ENCODE data around the gene GMCL1. TPM values are rescaled to one million over a fixed set of nuclear protein-coding genes. Genes with fewer than 3 reads are reported as not detected.
A peak's percentile ranks its signal among the peaks of the same experiment; 100 is the strongest.
"Not testable (repeated sequence)": the region's sequence is repeated elsewhere in the genome, so short reads cannot be mapped to it uniquely, and the experiment has no call there.

The GMCL1 gene
- polyA plus RNA-seq, 4 donors = 18.4 to 36.5 (median 33.5) TPM

DNA sequence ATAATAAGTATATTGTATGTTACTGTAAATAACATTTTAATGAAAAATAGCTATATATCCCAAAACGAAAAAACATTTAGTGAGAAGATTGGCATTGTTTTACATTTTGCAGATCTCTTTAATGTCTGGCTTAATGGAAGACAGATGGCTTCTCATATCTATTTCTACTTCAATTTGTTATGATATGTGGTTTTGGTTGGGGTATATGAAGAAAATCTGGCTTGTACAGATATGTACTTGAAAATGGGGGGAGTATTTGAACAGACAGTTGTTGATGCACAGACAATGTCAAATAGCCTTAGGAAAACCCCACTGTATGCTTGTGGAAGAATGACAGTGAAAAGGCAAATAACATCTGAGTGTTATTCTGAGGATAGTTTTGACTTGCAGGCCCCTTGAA, 23.6 kb upstream of the GMCL1 start:
- DNase-seq (ENCODE audit: low read depth in 4 of 4, low spot score in 3 of 4) = no peak

- DNase-seq (ENCODE audit: low read depth in 4 of 4, low spot score in 3 of 4) = no peak
Observed at GRCh38 chr2:69807821-69808540, 21.5 kb upstream of the GMCL1 start.

GRCh38 chr2:69810550-69810949, 18.9 kb upstream of the GMCL1 start:
- DNase-seq (ENCODE audit: low read depth in 4 of 4, low spot score in 3 of 4) = no peak

DNA sequence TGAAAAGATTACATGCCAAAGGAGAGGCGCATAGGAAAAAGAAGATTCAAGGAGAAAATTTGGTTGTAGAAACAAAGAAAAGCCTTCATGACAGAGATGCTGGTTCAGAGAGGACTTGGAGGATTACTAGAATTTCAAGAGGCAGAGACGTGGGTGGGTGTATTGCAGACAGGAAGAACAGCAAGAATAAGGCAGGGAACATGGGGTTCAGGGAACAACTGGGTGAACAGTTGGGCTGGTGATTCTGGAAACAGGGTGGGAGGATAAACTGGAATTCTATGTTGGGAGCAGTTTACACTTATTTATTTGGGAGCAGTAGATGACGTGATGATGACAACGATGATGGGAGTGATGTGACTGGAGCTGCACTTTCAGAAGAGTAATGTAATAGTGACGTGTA, 18.4 kb upstream of the GMCL1 start:
- no peak for DNase-seq (ENCODE audit: low read depth in 4 of 4, low spot score in 3 of 4)

DNA sequence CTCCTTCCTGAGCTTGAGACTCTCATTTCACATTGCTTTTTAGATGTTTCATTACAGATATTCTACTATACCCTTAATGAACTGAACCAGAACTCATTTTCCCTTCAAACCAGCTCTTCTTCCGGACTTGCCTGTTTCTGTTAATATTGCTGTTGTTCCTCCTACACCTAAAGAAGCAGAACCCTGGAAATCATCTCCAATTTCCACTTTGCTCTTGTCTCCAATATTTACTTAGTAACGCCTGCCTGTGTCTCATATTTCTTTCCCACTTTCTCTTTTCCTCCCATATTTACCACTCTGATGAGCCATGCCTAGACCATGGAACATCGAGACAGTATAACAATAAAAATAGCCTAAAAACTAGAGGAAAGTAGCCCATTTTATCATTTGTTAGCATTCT, 17.9 kb upstream of the GMCL1 start:
- DNase-seq (ENCODE audit: low read depth in 4 of 4, low spot score in 3 of 4) = no peak

- DNase-seq (ENCODE audit: low read depth in 4 of 4, low spot score in 3 of 4) = no peak
Observed at GRCh38 chr2:69815717-69816116, 13.7 kb upstream of the GMCL1 start.

- peak in 1 of 4 donors; percentile 75 for DNase-seq (ENCODE audit: low read depth in 4 of 4, low spot score in 3 of 4)
Observed at GRCh38 chr2:69816923-69817542, 12.4 kb upstream of the GMCL1 start.

- DNase-seq (ENCODE audit: low read depth in 4 of 4, low spot score in 3 of 4) = no peak
Observed at GRCh38 chr2:69817729-69818501, 11.5 kb upstream of the GMCL1 start.

GRCh38 chr2:69827796-69828540, 1.5 kb upstream of the GMCL1 start:
- no peak for DNase-seq (ENCODE audit: low read depth in 4 of 4, low spot score in 3 of 4)

- no peak for DNase-seq (ENCODE audit: low read depth in 4 of 4, low spot score in 3 of 4)
Observed at GRCh38 chr2:69828938-69829255, 563 bp upstream of the GMCL1 start.

DNA sequence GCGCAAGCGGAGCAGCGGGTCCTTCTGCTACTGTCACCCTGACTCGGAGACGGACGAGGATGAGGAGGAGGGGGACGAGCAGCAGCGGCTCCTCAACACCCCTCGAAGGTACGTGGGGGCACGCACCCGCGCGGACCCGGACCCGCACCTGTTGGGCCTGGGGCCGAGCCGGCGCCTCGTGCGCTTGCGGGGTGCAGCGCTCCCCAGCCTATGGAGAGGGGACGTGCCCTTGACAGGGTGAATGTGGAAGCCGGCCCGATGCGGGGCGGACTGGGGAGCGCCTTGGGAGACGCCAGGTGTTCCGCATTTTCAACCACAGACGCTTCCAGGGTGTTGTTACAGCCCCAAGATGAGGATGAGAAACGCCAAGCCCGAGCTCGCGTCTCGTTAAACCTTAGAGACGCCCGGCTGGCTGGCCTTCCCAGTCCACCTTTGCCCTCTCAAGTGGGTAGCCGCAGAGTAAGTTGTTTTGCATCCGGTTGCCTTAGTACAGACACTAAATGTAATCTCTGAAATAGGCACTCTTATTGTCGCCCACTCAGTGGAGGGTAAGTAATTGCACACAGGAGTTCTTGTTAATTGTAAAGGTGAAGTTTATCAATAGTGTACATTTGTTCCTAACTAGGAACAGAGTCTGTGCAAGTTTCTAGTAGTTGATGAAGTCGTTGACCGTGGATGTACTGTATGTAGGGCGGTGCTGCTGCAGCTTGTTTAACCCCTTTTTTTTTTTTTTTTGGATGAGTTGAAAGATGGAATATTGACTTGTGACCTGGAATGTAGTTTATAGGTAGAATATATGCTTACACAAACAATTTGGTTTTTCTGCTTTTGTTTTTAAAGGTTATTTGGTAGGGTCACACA, 815 bp downstream of the GMCL1 start:
- no peak for DNase-seq (ENCODE audit: low read depth in 4 of 4, low spot score in 3 of 4)

- DNase-seq (ENCODE audit: low read depth in 4 of 4, low spot score in 3 of 4) = not testable (repeated sequence)
Observed at GRCh38 chr2:69830906-69831241, 1.4 kb downstream of the GMCL1 start.

DNA sequence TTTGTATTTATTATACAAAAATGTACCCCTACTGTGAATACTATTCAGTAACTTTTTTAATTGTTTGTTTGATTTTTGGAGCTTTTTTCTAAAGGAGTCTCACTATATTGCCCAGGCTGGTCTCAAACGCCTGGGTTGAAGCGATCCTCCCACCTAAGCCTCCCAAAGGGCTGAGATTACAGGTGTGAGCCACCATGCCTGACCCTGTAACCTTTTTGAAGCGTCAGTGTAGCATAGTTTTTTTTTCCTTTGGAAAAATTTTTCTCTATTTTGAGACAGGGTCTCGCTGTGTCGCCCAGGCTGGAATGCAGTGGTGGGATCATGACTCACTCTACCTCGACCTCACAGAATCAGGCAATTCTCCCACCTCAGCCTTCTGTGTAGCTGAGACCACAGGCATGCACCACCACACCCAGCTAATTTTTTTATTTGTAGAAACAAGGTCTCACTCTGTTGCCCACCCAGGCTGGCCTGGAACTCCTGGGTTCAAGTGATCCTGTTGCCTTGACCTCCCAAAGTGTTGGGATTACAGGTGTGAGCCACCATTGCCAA, 2.0 kb downstream of the GMCL1 start:
- no peak for DNase-seq (ENCODE audit: low read depth in 4 of 4, low spot score in 3 of 4)

GRCh38 chr2:69833752-69834151, 4.3 kb downstream of the GMCL1 start:
- DNase-seq (ENCODE audit: low read depth in 4 of 4, low spot score in 3 of 4) = no peak

- no peak for DNase-seq (ENCODE audit: low read depth in 4 of 4, low spot score in 3 of 4)
Observed at GRCh38 chr2:69835666-69836065, 6.2 kb downstream of the GMCL1 start.

DNA sequence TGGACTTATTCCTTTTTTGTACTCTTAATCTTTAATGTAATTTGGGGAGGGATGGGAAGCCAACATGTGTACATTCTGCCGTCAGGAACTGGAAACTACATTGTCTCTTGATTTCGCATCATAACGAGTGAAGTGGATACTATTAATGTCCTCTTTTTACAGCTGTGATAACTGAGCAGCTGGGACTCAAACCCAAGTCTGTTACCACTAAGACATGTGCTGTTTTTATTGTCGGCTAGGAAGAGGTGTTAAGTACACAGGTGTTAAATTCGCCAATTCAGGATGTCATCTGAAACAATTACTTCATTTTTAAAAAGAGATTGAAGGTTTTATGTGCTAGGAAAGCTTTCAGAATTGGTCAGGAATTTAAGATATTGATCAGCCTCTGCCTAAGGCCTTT, 6.9 kb downstream of the GMCL1 start:
- DNase-seq (ENCODE audit: low read depth in 4 of 4, low spot score in 3 of 4) = no peak

- no peak for DNase-seq (ENCODE audit: low read depth in 4 of 4, low spot score in 3 of 4)
Observed at GRCh38 chr2:69837533-69837932, 8.1 kb downstream of the GMCL1 start.

- DNase-seq (ENCODE audit: low read depth in 4 of 4, low spot score in 3 of 4) = no peak
Observed at GRCh38 chr2:69843993-69844392, 14.5 kb downstream of the GMCL1 start.

GRCh38 chr2:69844560-69844959, 15.1 kb downstream of the GMCL1 start:
- no peak for DNase-seq (ENCODE audit: low read depth in 4 of 4, low spot score in 3 of 4)
